ENCODE results near the gene CASZ1.

- TF ChIP-seq ZC3H4 (CRISPR knock-in tag; IDR thresholded peaks at IDR 0.05; ENCODE audit: borderline replicate concordance) (no peak), TAF15 (IDR thresholded peaks at IDR 0.05; ENCODE audit: low read depth, low read length) (no peak), SMC3 (conservative IDR thresholded peaks at IDR 0.05; ENCODE audit: insufficient read depth, low read depth, low read length) (no peak), PRMT5 (CRISPR knock-in tag; IDR thresholded peaks at IDR 0.05) (no peak), POU5F1 (IDR thresholded peaks at IDR 0.05; ENCODE audit: borderline replicate concordance, low read depth, low read length, partially characterized antibody) (no peak), HDAC2 (IDR thresholded peaks at IDR 0.05) (no peak), ETV6 (IDR thresholded peaks at IDR 0.05; ENCODE audit: borderline replicate concordance in 1 of 2, low read depth in 2 of 2, low read length in 1 of 2) (no peak), ETV6 (CRISPR knock-in tag; IDR thresholded peaks at IDR 0.05; ENCODE audit: borderline replicate concordance) (no peak), EP300 (IDR thresholded peaks at IDR 0.05; ENCODE audit: low read length) (no peak), SREBF1 (IDR thresholded peaks at IDR 0.05; ENCODE audit: borderline replicate concordance, low read depth, low read length) (no peak), CTCF (IDR thresholded peaks at IDR 0.05 in 2 of 3, conservative IDR thresholded peaks at IDR 0.05 in 1 of 3; ENCODE audit: insufficient read depth in 2 of 3, low read depth in 1 of 3, low read length in 3 of 3) (no peak), JUND (IDR thresholded peaks at IDR 0.05; ENCODE audit: borderline replicate concordance, low read depth, low read length) (no peak), JUND (tag; IDR thresholded peaks at IDR 0.05; ENCODE audit: borderline replicate concordance, low read depth, low read length) (no peak), E2F4 (CRISPR knock-in tag; IDR thresholded peaks at IDR 0.05; ENCODE audit: low read depth) (no peak)
Observed at GRCh38 chr1:10665930-10666850, 130.3 kb downstream of the CASZ1 start.
